Activated CD4-positive, CD25-positive, alpha-beta regulatory T cell (primary cell): ENCODE data around the gene CMC2.

ENCODE experiments used
- DNase-seq, 4 experiments: peaks; one replicate each; lab custom pipeline; 2025; lab: John Stamatoyannopoulos, UW

Gene CMC2

GRCh38 chr16:80973991-80974390, 32.7 kb downstream of the CMC2 start:
- no peak for DNase-seq

- no peak for DNase-seq
These were observed 34.1 kb downstream of the CMC2 start for GRCh38 chr16:80972611-80973010.

GRCh38 chr16:80971819-80972218, 34.9 kb downstream of the CMC2 start:
- DNase-seq: no peak

GRCh38 chr16:80969114-80969484, 37.6 kb downstream of the CMC2 start:
- DNase-seq: no peak

- DNase-seq: no peak
These were observed 38.1 kb downstream of the CMC2 start for GRCh38 chr16:80968386-80969113.

GRCh38 chr16:80966617-80967016, 40.1 kb downstream of the CMC2 start:
- DNase-seq: no peak

- DNase-seq: no peak
These were observed 42.3 kb downstream of the CMC2 start for GRCh38 chr16:80964351-80964750.

- DNase-seq: no peak
These were observed 43.8 kb downstream of the CMC2 start for GRCh38 chr16:80962879-80963278.

- no peak for DNase-seq
These were observed 48.4 kb downstream of the CMC2 start for GRCh38 chr16:80958284-80958683.

- no peak for DNase-seq
These were observed 51.7 kb downstream of the CMC2 start for GRCh38 chr16:80954985-80955384.

GRCh38 chr16:80948886-80949493, 57.7 kb downstream of the CMC2 start:
- DNase-seq: no peak

- no peak for DNase-seq
These were observed 58.7 kb downstream of the CMC2 start for GRCh38 chr16:80947708-80948625.

GRCh38 chr16:80947239-80947638, 59.4 kb downstream of the CMC2 start:
- no peak for DNase-seq

- DNase-seq: no peak
These were observed 60.2 kb downstream of the CMC2 start for GRCh38 chr16:80946481-80946880.

- DNase-seq: no peak
These were observed 66.4 kb downstream of the CMC2 start for GRCh38 chr16:80940069-80940856.

- no peak for DNase-seq
These were observed 67.8 kb downstream of the CMC2 start for GRCh38 chr16:80938879-80939260.

- no peak for DNase-seq
These were observed 68.4 kb downstream of the CMC2 start for GRCh38 chr16:80938004-80938878.

- no peak for DNase-seq
These were observed 70.3 kb downstream of the CMC2 start for GRCh38 chr16:80936410-80936809.

GRCh38 chr16:80935691-80936090, 71.0 kb downstream of the CMC2 start:
- no peak for DNase-seq

- no peak for DNase-seq
These were observed 74.0 kb downstream of the CMC2 start for GRCh38 chr16:80932708-80933095.
